Stimulated activated CD8-positive, alpha-beta memory T cell treated with anti-CD3 and anti-CD28 coated beads, Interleukin-4, amount 100 ng/mL, for 1 hour (primary cell): ENCODE data around the gene SULT6B1.
A peak's percentile ranks its signal among the peaks of the same experiment; 100 is the strongest.
"Not testable (repeated sequence)": the region's sequence is repeated elsewhere in the genome, so short reads cannot be mapped to it uniquely, and the experiment has no call there.

Experiments used
- DNase-seq, 2 donors: peaks; one replicate each; pipeline ENCODE4 v3.0.0-alpha.2; 2020; ENCODE audit warnings: low read depth in 2 of 2, low spot score in 1 of 2

The SULT6B1 gene

DNA sequence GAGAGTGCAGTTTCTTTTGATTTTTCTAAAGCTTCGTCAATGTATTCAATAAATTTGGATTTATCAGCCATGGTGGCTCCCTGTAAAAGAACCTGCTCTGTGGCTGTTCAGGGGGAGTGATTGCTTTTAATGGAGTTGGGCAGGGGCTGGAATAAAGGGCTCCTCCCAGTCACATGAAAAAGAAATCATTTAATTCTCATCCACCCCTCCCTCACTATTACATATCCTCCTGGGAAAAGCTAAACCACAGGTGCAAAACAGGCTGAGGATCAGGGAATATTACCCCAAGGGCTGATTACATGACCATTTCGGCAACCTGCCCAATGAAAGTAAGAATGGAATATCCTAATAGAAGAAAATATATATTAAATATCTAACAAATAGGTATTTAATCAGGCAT is at the start of gene SULT6B1:
SULT6B1 (minus strand) TSS at position 101 of the 400 bp plus-strand sequence; CDS start at position 71, 30 bp downstream.
- DNase-seq = no peak

DNA sequence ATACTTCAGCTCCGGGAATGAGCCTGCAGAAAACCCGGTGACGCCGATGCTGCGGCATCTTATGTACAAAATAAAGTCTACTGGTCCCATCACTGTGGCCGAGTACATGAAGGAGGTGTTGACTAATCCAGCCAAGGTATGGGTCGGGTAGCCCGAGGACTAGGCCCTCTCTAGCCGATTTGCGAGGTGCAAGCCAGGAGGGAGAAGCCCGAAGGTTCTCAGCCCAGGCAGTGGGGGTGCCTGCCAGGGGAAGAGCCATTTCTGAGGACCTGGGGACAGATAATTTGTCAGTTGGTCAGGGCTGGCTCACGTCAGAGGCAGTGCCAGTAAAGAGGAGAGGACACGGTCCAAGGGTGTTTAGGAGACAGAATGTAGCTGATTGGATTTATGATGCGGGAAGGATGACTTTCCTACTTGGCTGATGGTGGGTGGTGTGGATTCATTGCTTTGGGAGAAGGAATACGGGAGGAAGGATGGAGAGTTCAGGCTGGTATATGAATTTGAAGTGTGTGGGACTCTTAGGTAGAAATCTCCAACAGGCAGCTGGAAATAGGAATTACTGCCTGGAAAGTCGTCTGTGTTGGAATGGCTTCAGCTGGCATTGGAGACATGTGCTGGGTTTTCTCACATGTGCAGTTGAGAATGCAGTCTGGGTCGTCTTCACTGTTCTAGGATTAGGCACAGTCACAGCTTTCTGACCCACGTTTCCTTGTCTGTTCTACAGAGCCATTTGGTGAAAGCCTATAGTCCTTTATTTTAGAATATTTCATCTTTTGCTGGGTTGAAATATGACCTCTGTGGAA is 43.9 kb upstream of the SULT6B1 start:
- DNase-seq = no peak

- peak; percentile 67 to 68 for DNase-seq
These were observed 43.0 kb upstream of the SULT6B1 start, which contains the start of the genes CEBPZ and NDUFAF7 for GRCh38 chr2:37231241-37232130. TSS of gene CEBPZ (minus strand) at chr2:37231596. CDS start at chr2:37231567, 29 bp downstream. TSS of gene NDUFAF7 (plus strand) at chr2:37231658. CDS start at chr2:37231706, 48 bp downstream.

DNA sequence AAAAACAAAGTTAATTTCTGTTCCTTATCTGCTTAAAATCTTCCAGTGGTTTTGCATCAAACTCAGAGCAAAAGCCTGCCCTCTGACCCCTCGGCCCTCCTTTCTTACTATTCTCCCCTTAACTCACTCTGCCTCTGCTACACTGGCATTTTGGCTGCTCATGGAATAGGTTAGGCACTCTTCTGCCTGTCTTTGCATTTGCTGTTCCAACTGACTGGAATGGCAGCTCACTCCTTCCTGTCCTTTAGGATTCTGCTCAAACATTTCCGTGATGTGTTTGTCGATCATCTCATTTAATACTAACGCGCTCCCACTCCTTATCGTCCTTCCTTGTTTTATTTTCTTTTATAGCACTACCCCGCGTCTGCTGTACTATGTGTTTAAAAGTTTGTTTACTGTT is 42.1 kb upstream of the SULT6B1 start:
- DNase-seq = no peak

- DNase-seq = no peak
These were observed 40.3 kb upstream of the SULT6B1 start for GRCh38 chr2:37228788-37229187.

- no peak for DNase-seq
These were observed 38.4 kb upstream of the SULT6B1 start for GRCh38 chr2:37226863-37227262.

- not testable (repeated sequence) for DNase-seq
These were observed 36.7 kb upstream of the SULT6B1 start for GRCh38 chr2:37225129-37225528.

DNA sequence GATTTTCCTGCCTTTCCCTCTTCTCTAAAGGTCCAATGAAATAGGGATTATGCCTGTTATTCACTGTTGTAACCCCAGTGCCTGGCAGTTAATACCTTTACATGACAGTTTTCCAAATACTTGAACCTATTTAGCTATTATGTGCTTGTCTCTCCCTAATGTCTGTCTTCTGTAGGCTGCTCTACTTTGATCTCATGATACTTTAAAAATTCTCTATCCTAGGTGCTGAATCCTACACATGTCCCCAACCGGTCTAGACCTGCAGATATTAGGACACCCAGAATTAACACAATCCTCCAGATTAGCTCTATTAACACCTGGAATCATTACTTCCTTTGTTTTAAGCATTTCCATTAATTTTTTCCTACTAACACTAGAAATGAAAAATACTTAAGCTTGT is 35.6 kb upstream of the SULT6B1 start:
- DNase-seq = no peak

DNA sequence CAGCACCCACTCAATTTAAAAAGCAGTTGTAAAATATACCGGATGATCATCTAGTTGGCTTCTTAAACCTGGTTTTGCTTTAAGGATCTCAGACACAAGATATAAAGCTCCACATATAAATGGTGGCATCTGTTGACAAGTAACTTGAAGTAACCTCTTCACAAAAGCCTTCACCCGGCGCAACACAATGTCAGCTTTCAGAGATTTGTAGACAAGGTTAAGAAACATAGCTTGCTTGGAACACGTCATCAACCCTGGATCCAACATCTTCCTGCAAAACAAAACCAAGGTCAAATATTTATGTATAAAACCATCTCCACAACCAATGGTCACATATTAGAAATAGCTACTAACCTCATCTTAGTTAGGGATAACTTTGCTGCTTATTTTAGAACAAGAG is 34.7 kb upstream of the SULT6B1 start:
- no peak for DNase-seq

GRCh38 chr2:37219046-37219445 is 30.6 kb upstream of the SULT6B1 start:
- no peak for DNase-seq

- no peak for DNase-seq
These were observed 26.8 kb upstream of the SULT6B1 start for GRCh38 chr2:37215250-37215649.

DNA sequence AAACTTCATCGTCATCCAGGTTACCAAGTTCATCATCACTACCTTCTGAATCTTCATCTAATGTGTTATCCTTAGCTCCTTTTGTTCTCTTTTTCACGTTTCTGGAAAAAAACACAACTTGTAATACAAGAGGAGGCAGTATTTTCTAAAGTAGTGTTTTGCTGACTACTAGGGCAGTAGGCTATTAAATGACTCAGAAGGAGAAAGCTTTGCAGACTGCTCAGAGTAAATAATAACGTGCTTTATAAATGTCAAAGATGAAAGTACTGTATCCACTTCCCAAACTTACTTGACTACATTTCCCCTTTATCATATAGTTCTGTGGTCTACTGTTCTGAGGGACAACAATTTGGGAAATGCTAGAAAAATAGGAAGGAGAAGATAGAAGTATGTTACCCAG is 23.5 kb upstream of the SULT6B1 start:
- DNase-seq = no peak

DNA sequence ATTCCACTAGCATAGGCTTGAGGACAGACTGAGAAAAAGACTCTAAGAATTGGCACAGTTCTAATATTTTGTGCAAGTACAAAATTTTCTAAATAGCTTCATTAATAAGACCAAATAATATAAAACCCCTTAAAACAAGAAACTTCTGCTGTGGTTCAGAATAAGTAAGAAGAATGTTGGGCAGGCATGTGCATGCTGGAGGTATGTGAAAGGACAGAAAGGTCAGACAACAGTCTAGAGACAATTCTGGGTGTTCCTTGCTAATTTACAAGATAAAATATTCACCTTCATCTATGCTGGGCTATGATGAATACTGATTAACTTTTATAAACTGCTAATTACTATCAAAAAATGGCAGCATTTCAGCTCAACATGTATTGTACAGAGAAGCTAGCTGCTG is 22.7 kb upstream of the SULT6B1 start:
- DNase-seq = no peak

GRCh38 chr2:37206760-37207159 is 18.3 kb upstream of the SULT6B1 start:
- not testable (repeated sequence) for DNase-seq

- DNase-seq = no peak
These were observed 17.3 kb upstream of the SULT6B1 start for GRCh38 chr2:37205689-37206341.

- not testable (repeated sequence) for DNase-seq
These were observed 16.7 kb upstream of the SULT6B1 start for GRCh38 chr2:37205071-37205661.

GRCh38 chr2:37203708-37204107 is 15.2 kb upstream of the SULT6B1 start:
- no peak for DNase-seq

GRCh38 chr2:37201766-37202165 is 13.3 kb upstream of the SULT6B1 start:
- DNase-seq = peak in 1 of 2 donors; percentile 19

GRCh38 chr2:37201208-37201607 is 12.7 kb upstream of the SULT6B1 start:
- no peak for DNase-seq

DNA sequence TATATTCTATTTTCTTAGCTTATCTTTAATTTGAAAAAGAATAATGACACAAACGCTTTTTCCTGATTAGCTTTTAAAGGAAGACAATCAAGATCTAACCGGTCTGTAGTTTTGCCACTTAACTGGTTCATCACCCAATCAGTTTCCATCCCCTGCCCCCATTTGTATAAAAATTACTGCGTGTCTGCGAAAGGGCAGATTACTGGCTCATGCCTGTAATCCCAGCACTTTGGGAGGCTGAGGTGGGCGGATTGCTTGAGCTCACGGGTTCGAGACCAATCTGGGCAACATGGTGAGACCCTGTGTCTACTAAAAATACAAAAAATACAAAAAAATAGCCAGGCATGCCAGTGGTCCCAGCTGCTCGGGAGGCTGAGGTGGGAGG is 10.2 kb upstream of the SULT6B1 start:
- DNase-seq = no peak
